Stimulated activated CD8-positive, alpha-beta memory T cell treated with anti-CD3 and anti-CD28 coated beads, Interleukin-4, amount 100 ng/mL, for 24 hours (primary cell): ENCODE results near the gene HAGH.

Experiments
- DNase-seq: peaks from one replicate; pipeline ENCODE4 v3.0.0-alpha.2; 2020; ENCODE audit warnings: low read depth

The HAGH gene

DNA sequence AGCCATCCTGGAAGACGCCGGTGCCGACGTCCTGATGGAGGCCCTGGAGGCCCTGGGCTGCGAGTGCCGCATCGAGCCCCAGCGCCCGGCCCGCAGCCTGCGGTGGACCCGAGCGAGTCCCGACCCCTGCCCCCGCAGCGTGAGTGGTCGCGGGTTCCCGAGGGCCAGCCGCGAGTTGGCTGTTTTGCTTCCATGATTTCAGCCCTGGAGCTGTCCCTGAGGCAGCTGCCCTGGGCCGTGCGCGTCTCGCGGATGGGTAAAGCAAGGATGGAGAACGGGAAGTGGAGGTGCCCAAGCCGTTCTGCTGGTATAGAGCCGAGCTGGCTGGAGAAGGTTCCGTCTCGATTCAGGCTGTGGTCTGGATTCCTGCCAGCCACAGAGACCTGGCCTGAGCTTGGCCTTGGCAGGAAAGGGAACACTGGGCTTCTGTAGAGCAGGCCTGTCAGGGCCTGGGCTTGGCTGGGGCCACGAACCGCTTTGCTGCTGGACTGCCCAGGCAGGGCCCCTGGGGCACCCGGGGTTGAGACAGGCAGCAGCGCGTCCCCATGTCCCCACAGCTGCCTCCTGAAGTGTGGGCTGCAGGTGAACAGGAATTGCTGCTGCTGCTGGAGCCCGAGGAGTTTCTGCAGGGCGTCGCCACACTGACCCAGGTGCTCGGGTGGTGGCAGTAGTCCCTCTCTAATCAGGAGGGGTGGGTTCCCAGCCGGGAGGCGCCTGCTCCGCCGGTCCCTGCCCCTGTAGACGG is 52.8 kb downstream of the HAGH start:
- DNase-seq = no peak

DNA sequence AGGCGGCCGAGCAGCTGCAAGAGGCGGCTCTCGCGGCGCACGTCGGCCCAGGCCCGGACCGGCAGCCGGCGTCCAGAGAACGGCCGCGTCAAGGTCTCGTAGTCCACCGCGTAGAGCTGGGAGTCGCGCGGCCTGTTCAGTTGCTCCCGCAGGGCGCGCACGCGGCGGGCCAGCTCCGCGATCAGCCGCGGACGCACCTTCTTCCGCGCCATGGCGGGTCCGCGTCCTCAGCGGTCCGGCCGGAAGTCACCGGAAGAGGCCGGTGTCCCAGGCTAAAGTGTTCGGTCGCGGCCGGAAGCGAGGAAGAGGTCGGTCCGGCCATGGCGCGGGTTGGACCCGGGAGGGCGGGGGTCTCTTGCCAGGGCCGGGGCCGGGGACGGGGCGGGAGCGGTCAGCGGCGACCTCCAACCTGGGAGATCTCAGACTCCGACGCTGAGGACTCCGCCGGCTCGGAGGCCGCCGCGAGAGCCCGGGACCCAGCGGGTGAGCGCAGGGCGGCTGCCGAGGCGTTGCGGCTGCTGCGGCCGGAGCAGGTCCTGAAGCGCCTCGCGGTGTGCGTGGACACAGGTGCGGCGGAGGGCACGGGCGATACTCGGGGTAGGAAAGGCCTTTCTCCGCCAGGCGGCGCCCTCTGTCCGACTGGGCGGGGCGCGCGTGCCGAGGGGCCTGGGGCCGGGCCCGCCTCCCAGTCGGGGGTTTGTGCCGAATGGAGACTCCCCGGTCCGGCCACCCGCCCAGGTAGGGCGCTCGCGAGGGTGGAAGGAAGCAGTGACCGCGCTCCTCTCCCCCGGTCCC is 53.5 kb downstream of the HAGH start, which contains the start of gene MRPS34:
Gene MRPS34, minus strand, starts transcription at position 227 of the 795 bp plus-strand sequence. Its CDS starts 15 bp downstream, at position 212.
- DNase-seq = peak; percentile 68

DNA sequence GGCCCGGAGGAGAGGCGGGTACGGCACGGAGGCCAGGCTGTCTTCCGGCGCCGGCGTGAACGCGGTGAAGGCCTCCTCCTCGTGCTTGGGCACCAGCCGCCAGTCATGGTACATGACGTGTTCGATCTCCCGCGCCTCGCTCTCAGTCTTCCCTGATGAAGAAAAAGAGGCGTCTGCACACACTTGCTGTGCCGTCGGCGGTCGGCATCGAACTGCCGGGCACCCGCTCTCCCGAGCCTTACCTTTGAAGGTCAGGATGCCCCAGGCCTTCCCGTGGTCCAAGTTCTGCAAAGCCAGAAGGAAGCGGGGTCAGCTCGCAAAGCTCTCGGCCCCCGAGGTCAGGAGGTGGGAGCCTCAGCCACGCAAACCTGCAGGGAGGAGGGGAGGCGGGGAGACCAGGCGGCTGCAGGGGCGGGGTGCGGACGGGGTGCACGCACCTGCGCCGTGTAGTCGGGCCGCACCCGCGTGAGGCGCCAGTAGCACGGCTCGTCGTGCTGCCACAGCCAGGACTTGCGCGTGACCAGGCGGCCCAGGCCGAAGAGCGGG is 54.2 kb downstream of the HAGH start, which contains the start of gene EME2:
Gene EME2, plus strand, starts transcription at position 449 of the 546 bp plus-strand sequence. CDS start 418 bp downstream, outside the sequence.
- peak; percentile 34 for DNase-seq

DNA sequence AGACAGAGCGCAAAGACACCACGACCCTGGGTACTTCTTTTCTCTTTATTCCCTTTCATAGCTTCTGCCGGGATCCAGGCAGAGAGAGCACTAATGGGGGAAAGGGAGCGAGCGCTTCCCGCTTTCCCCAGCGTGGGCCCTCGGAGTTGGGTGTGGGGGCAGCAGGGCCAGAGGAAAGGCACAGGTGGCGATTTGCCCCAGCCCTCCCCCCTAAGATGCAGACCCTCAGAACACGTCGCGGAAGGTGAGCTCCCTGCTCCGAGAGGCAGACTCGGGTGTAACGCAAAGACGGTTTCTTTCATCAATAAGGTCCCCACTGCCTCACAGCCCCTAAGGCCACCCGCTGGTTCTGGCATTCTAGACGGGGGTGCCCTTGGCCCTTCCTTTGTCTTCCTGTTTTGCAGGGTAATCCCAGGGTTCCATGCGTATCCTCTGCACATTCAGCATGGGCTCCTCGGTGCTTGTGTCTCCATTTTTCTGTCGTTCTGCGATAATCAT is 54.7 kb downstream of the HAGH start:
- DNase-seq = no peak

DNA sequence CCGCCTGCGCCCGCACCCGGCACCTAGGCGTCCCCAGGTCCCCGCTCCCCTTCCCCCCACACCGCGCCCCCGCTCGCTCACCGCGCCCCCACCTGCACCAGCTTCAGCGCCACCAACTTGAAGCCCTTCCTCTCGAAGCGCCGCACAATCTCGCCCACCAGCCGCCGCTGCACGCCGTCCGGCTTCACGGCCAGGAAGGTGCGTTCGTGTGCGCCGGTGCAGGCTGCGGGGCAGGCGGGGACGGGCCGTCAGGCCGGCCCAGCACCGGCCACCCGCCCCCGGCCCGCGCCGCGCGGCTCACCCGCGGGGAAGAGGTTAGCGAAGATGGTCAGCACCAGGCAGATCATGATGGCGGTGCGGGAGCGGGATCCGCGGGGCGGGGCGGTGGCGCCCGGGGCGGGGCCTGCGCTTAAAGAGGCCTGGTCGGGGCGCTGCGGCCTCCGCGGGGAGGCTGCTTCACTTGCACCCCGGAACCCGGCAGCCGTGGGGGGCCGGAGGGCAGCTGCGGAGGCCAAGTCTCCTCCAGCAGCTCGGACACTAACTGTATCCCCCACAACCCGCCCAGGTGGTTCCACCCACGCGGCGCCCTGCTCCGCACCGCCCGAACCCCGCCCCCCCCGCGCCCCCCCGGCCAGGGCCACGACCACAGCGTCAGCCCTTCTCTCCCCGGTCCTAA is 55.3 kb downstream of the HAGH start, which contains the start of gene NME3:
Gene NME3, minus strand, starts transcription at position 356 of the 676 bp plus-strand sequence. Its CDS starts 9 bp downstream, at position 347.
- DNase-seq = peak; percentile 69

DNA sequence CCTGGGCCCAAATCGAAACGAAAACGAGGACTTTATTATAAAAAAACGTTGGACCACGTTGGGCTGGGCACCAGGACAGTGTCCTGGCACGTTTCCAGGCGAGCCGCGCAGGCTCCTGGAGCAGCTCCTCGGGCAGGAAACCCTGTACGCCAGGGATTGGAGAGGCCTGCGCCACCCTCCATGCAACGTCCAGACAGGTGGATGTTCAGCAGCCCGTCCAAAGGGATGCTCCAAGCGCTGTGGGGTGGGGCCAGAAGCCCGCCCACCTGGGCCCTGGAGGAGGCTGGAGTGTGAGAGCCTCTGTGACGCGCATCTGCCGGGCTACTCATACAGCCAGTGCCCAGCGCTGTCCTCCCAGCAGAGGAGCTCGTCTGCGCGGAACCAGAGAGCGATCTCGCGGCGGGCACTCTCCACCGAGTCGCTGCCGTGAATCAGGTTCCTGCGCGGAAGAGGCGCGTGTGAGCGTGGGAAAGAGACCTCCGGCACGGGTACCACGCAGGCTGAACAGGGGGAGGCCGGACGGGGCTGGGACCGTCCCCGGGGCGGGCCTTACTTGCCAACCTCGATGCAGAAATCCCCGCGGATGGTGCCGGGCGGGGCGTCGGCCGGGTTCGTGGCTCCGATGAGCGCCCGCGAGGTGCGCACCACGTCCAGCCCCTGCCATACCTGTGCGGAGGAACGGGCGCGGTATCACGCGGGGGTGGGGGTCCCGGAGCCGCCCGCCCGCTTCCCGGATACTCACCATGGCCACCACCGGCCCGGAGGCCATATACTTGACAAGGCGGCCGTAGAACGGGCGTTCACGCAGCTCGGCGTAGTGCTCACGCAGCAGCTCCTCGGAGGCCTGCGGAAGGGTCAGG is 56.1 kb downstream of the HAGH start:
- DNase-seq = peak; percentile 49

DNA sequence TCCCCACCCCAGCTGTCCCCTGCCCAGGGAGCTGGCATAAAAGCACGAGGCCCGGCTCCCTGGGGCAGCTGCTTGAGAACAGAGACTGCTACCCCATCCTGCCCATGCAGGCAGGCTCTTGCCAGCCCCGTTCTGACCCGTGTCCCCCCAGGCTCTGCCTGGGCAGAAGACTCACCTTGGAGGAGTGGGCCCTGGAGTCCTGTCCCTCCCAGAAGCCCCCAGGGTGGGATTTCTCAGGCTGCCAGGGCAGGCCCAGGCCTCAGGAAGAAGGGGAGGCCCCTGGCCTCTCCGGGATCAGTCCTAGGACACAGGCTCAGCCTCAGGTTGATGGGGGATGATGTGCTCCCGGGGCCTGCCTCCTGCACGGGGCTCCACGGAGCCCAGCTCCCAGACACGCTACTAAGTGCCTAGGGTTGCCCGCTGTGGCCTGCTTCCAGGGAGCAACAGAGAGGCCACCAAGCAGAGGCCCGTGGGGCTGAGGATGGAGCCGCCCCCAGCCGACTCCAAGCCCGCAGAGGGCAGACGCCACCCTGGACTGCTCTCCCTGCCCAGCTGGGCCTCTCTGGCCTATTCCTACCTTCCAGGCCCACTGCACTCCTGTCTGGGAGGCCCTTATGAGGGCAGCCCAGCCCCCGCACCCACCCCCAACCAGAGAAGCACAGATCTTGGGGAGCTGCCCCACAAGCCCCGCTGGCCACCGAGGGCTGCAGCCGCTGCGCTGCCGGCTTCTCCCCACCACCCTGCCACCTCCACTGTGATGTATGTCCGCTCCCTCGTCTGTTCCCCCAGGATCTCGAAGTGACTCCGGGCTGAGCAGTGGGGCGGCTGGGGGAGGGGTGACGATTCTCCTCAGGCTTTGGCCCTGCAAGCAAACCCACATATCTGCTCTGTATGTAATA is 57.0 kb downstream of the HAGH start:
- no peak for DNase-seq

DNA sequence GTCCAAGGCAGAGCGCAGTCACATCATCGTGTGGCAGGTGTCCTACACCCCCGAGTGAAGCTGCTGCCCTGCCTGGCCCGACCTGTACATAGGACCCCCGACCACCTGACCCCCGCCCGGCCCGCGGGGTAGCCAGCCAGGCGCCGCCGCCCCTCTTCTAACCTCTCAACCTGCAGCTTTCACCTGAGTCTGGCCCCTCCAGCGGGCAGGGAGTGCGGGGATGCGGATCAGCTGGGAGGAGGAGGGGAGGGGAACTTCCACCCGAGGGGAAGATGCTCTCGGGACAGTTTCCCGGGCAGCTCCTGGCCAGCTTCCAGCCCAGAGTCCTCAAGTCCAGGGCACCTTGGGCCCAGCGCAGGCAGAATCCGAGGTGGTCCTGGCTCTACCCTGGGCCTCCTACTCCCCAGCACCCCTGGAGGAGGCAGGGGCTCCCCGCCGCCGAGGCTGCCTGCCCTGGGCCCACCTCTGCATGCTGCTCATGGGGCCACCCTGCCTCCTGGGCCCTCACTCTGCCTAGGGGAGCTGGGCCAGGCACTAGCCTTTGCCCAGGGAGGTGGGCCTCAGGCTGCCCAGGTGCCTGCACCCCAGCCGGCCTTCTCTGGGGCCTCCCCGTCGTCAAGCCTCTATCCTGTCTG is 57.7 kb downstream of the HAGH start:
- DNase-seq = no peak

DNA sequence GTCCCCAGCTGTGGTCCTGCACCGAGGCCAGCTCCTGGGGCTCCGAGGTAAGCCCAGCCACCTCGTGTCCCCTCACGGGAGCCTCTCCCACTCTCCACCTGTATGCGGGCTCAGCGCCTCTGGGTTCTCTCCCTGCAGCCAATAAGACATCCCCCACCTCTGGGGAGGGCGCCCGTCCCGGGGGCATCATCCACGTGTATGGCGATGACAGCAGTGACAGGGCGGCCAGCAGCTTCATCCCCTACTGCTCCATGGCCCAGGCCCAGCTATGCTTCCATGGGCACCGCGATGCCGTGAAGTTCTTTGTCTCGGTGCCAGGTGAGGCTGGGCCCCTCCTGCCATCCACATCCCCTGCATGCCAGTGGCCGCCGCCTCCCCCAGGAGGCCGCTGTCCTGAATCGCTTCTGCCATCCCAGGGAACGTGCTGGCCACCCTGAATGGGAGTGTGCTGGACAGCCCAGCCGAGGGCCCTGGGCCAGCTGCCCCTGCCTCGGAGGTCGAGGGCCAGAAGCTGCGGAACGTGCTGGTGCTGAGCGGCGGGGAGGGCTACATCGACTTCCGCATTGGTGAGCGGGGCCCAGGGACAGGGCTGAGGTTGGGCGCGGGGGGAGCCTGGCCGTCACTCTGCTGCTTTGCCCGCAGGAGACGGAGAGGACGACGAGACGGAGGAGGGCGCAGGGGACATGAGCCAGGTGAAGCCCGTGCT is 58.4 kb downstream of the HAGH start:
- DNase-seq = no peak

DNA sequence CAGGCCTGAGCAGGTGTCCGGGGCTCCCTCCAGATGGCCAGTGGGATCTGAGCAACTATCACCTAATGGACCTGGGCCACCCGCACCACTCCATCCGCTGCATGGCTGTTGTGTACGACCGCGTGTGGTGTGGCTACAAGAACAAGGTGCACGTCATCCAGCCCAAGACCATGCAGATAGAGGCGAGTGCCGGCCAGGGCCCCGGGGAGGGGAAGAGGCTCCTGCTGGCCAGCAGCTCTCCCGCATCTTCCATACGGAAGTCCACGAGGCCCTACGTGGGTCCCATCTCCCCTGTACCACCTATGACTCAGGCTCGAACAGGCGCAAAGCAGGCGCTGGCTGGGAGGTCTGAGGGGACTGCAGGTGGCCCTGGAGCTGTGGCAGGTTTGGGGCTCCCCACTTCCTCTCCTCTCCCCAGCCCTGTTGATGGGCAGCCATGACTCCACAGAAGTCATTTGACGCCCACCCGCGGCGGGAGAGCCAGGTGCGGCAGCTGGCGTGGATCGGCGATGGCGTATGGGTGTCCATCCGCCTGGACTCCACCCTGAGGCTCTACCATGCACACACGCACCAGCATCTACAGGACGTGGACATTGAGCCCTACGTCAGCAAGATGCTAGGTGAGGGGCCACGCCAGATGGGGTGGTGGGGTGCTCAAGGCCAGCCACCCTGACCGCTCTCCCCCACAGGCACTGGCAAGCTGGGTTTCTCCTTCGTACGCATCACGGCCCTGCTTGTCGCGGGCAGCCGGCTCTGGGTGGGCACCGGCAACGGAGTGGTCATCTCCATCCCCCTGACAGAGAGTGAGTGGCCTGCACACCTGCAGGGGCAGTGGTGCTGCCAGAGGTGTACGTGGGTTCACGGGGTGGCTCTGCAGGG is 59.3 kb downstream of the HAGH start:
- DNase-seq = no peak

DNA sequence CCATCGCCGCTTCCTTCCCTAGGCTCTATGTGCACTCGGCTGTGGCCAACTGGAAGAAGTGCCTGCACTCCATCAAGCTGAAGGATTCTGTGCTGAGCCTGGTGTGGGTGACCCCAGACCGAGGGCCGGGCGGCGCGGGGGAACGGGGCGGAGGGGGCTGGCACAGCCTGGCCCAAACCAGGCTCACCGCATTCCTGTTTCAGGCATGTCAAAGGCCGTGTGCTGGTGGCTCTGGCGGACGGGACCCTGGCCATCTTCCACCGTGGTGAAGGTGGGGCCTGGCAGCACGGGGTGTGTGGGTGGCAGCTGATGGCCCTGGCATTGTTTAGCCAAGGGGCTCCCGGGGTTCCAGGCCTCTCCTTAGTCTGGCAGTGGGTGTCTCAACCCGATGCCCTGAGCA is 59.9 kb downstream of the HAGH start:
- no peak for DNase-seq

DNA sequence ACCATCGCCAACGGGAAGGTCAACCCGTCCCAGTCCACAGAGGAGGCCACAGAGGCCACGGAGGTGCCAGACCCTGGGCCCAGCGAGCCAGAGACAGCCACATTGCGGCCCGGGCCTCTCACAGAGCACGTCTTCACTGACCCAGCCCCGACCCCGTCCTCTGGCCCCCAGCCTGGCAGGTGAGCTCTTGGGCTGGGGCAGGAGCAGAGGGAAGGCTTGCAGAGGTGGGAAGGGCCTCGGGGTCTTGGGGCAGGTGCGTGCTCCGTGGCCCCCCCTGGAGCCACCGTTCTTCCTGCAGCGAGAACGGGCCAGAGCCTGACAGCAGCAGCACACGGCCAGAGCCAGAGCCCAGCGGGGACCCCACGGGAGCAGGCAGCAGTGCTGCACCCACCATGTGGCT is 60.4 kb downstream of the HAGH start:
- DNase-seq = no peak

DNA sequence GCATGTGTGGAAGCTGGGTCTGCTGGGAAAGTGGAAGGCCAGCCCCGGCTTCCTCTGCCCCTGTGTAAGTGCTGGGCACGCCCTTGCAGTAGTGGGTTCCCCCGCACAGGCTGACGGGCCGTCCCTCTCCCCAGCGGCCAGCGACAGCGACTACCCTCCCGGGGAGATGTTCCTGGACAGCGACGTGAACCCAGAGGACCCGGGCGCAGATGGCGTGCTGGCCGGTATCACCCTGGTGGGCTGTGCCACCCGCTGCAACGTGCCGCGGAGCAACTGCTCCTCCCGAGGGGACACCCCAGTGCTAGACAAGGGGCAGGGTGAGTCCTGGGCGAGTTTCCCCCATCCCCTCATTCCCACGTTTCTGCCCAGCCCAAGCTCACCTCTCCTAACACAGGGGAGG is 60.8 kb downstream of the HAGH start:
- DNase-seq = no peak

DNA sequence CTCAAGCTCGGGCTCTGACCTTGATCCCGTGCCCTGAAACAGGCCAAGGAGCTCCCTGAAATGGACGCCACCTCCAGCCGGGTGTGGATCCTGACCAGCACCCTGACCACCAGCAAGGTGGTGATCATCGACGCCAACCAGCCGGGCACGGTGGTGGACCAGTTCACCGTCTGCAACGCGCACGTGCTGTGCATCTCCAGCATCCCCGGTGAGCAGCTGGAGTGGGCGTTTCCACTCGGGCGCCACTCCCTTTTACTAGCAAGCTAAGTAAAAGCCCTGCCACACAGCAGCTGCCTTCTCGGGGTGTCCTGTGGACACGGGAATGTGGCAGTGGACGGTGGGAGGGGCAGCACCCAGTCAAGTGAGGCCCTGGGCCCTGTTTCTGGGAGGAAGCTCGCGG is 61.7 kb downstream of the HAGH start:
- DNase-seq = no peak

DNA sequence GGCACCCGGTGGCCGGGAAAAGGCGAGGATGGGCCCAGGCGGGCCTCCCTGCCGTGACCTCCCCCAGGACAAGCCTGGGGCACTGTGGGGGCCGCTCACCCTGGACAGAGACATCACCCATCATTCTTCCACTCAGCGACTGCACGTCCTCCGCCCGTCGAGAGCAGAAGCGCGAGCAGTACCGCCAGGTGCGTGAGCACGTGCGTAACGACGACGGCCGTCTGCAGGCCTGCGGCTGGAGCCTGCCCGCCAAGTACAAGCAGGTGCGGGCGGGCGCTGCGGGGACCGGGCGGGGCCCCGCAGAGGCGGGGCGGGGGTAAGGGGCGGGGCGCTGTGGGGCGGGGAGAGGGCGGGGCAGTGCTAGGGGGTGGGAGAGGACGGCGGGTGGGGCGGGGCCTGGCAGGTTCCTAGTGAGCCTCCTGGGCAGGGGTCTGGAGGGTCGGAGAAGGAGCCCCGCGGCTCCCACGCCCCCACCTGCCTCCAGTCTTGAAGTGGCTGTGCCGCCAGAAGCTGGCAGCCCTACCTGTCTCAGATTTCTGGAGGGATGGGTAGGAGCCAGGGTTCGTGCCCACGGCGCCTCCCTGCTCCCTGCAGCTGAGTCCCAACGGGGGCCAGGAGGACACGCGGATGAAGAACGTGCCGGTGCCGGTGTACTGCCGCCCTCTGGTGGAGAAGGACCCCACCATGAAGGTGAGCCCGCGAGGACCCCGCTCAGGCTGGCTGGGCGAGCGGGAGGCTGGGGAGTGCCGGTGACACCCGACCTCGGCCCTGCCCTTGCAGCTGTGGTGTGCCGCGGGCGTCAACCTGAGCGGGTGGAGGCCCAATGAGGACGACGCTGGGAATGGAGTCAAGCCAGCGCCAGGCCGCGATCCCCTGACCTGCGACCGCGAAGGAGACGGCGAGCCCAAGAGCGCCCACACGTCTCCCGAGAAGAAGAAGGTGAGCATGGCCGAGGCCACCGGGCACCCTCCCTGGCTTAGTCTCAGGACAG is 62.8 kb downstream of the HAGH start:
- no peak for DNase-seq

DNA sequence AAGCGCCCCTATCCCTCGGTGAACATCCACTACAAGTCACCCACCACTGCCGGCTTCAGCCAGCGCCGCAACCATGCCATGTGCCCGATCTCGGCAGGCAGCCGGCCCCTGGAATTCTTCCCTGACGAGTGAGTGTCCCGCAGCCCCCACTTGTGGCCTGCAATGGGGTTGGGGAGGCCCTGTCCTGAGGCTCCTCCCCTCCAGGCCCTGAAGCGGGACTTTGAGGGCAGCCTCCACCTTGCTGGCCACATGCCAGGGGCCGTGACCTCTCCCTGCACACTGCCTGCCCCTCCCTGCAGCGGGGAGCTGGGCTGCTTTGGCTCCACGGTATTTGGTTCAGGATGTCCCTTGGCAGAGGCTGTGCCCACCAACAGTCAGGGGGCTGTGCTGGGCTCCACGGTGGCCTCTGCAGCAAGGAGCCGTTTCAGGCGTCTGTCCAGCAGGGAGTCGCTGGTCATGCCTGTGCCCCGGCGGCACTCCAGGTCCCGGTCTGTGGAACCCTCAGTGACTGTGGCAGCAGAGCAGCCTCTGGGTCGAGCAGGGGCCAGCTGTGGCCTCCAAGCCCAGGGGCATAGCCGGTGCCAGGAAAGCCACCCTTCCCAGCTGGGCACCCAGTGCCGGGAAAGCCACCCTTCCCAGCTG is 63.6 kb downstream of the HAGH start:
- DNase-seq = no peak
